Stimulated activated naive CD8-positive, alpha-beta T cell treated with anti-CD3 and anti-CD28 coated beads, Interleukin-15, Interleukin-2, amounts not matched to agents 100 ng/mL and 50 ng/mL, for 24 hours (primary cell): Measurements from ENCODE around the gene HDHD3.
A peak's percentile ranks its signal among the peaks of the same experiment; 100 is the strongest.
"Not testable (repeated sequence)": the region's sequence is repeated elsewhere in the genome, so short reads cannot be mapped to it uniquely, and the experiment has no call there.

Experiments used
- H3K27ac Mint-ChIP-seq: one replicate; pipeline ENCODE4 v1.8.0; 2021; ENCODE audit warnings: mild to moderate bottlenecking, mixed read lengths
- H3K27me3 Mint-ChIP-seq: one replicate; pipeline ENCODE4 v1.8.0; 2021; ENCODE audit warnings: mixed read lengths
- H3K36me3 Mint-ChIP-seq: one replicate; pipeline ENCODE4 v1.8.0; 2021; ENCODE audit warnings: low read depth, mixed read lengths
- H3K4me1 Mint-ChIP-seq: one replicate; pipeline ENCODE4 v1.8.0; 2021; ENCODE audit warnings: low read depth, mixed read lengths
- H3K4me3 Mint-ChIP-seq: one replicate; pipeline ENCODE4 v1.8.0; 2021; ENCODE audit warnings: mild to moderate bottlenecking, mixed read lengths
- H3K9me3 Mint-ChIP-seq: one replicate; pipeline ENCODE4 v1.8.0; 2021; ENCODE audit warnings: mixed read lengths

Gene HDHD3

DNA sequence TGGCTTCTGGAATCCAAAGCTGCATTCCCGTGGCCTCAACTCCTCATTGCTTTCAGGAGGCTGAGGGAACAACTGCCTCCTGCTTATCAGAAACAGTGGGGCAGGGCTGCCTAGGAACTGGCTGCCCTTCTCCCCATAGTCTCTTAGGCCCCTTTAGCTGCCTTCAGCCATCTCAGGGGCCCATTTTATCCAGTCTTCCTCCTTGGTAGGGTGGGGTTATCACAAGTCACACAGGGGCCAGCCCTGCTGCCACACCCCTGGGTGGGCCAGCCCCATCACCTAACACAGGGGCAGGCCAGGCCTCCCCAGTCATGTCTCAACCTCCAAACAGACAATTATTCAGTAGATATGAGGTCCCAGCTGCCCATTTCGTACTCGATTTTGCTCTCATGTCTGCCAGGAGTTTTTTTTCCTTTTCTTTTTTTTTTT lies 20.4 kb upstream of the HDHD3 start:
- Mint-ChIP-seq H3K27ac (no peak overlapping the region), H3K27me3 (no peaks in the 10 kb centered on the region), H3K36me3 (peaks cover 4% of the 10 kb centered on the region), H3K4me3 (no peak overlapping the region), H3K4me1 (peaks cover 20% of the 10 kb centered on the region), H3K9me3 (no peaks in the 10 kb centered on the region)

DNA sequence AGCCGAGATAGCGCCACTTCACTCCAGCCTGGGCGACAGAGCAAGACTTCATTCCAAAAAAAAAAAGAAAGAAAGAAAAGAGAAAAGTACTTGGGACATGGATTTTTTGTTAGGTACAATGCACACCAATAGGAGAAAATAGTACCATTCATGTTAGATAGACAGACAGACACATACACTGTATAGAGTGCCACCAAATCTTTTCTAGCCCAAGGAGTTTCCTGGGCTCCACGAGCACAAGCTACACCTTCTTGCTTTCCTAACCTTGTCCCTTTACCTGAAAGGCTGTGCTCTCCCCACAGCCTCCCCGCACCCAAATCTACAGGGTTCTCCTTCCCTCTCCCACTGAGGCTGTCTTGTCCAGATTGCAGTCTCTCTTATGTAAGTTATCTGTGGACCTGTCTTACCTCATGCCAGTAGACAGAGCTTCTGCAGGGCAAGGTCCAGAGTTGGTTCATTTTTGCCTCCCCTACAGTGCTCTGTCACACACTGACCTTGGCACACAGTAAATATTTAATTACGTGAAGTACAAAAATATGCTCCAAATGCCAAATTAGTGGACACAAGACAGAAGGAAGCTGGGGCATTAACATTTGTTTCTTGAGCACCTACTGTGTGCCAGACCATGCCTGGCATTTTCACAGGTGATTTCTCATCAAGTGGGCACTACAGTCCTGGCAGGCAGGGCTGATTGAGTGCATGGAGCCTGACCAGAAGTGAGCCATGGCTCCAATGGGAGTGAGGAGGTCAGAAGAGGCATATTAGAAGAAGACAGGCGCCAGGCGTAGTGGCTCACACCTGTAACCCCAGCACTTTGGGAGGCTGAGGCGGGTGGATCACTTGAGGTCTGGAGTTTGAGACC lies 18.4 kb upstream of the HDHD3 start:
- Mint-ChIP-seq H3K4me3 (no peak overlapping the region), H3K27me3 (no peaks in the 10 kb centered on the region), H3K9me3 (no peaks in the 10 kb centered on the region), H3K4me1 (peaks cover 12% of the 10 kb centered on the region), H3K36me3 (peaks cover 6% of the 10 kb centered on the region), H3K27ac (no peak overlapping the region)

DNA sequence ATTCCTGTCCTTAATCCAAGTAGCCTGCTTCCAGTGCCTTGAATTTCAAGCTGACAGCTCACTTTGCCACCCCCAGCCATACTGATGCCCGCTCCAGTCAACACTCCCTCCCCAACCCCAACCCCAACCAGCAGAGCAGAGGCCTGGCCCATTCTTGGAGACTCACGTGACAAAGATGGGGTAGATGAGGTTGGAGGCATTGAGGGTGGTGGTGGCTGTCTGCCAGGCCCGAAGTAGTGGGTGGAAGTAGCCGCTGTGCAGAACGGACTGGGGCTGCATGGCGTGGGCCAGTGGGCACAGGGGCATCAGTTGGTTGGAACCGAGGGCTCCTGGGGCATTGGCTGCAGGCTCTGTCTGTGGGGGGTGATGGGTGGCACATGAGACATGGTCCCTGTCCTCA lies 16.5 kb upstream of the HDHD3 start:
- H3K4me3 Mint-ChIP-seq = no peak overlapping the region
- H3K36me3 Mint-ChIP-seq = peaks cover 12% of the 10 kb centered on the region
- no peak overlapping the region for H3K27ac Mint-ChIP-seq
- H3K9me3 Mint-ChIP-seq = no peaks in the 10 kb centered on the region
- no peaks in the 10 kb centered on the region for H3K27me3 Mint-ChIP-seq
- peaks cover 4% of the 10 kb centered on the region for H3K4me1 Mint-ChIP-seq

DNA sequence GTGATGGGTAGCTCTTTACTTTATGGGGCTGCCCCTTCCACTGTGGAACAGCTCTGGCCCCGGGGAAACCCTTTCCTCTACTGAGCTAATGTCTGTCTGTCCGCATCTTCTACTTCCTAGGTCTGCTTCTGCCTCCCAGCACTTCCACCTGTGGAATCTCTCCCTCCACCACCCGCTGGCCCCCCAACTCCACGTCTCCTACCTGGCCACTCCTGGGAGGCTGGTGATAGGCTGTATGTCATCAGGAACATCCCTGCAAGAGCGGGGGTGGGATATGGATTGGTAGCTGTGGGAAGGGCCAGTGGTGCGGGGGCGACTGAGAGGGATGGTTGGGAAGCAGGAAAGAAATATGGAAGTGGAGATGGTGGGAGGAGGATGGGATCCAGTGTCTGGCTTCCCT lies 15.1 kb upstream of the HDHD3 start:
- H3K36me3 Mint-ChIP-seq = peaks cover 15% of the 10 kb centered on the region
- no peak overlapping the region for H3K27ac Mint-ChIP-seq
- H3K4me3 Mint-ChIP-seq = no peak overlapping the region
- H3K27me3 Mint-ChIP-seq = no peaks in the 10 kb centered on the region
- no peaks in the 10 kb centered on the region for H3K9me3 Mint-ChIP-seq
- H3K4me1 Mint-ChIP-seq = no peaks in the 10 kb centered on the region

DNA sequence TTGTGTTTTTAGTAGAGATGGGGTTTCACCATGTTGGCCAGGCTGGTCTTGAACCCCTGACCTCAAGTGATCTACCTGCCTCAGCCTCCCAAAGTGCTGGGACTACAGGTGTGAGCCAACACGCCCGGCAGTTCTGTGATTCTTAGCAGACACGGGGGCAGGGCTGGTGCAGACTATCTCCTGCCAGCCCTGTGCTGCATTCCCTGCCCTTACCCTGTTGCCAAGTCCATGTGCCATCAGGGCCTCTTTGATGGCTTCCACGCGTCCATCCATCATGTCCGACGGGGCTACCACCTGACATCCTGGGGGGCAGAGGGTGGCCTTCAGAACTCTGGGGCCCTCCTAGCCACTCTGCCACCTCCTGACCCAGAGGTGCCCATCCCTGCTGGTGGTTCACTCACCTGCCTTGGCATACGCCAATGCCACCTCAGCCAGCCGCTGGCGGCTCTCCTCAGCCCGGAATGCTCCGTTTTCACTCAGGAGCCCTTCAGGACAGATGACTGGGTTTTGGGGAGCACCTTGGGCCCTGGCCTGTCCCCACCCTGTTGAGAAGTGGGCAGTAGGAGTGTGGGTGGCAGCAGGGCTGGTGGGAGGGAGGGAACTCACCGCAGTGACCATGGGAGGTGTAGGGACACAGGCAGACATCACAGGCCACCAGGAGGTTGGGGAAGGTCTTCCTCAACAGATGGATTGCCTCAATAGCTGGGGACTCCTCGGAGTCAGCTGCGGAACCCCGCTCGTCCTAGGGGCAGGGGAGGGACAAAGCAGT lies 13.6 kb upstream of the HDHD3 start:
- Mint-ChIP-seq H3K9me3 (no peaks in the 10 kb centered on the region), H3K4me1 (no peaks in the 10 kb centered on the region), H3K4me3 (no peak overlapping the region), H3K27ac (no peak overlapping the region), H3K36me3 (peaks cover 12% of the 10 kb centered on the region), H3K27me3 (no peaks in the 10 kb centered on the region)

DNA sequence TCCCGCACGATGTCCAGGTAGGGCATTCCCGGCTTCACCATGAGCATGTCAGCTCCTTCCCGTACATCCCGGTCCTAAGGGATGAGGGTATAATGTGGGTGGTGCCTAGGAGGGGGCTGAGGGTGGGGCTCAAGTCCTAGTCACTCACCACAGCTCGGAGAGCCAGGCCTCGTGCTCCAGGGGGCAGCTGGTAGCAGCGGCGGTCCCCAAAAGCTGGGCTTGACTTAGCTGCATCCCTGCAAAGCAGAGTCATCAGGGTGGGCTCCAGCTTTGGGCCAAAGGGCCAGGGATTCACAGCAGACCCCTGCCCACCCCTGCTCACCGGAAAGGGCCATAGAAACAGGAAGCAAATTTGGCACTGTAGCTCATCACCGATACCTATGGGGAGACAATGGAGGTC lies 12.7 kb upstream of the HDHD3 start:
- no peaks in the 10 kb centered on the region for H3K9me3 Mint-ChIP-seq
- peaks cover 11% of the 10 kb centered on the region for H3K36me3 Mint-ChIP-seq
- H3K27ac Mint-ChIP-seq = no peak overlapping the region
- H3K4me3 Mint-ChIP-seq = no peak overlapping the region
- no peaks in the 10 kb centered on the region for H3K27me3 Mint-ChIP-seq
- no peaks in the 10 kb centered on the region for H3K4me1 Mint-ChIP-seq

DNA sequence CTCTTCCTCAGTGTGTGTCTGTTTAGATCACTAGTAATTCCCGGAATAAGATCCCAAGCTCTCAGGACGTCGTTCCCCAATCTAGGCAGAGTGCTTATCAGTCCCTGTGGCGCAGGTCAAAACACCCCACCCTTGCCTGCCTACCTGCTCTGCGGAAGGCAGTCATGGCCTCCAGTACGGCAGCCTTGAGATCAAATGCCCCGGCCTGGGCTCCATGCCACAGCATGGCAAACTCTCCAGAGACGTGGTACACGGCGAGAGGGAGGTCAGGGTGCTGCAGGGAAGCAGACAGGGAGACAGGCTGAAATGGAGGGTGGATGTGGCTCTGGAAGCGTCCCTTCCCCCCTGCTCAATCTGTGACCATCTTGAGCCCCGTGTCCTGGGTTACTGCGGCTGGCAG lies 12.0 kb upstream of the HDHD3 start:
- Mint-ChIP-seq H3K4me1 (no peaks in the 10 kb centered on the region), H3K4me3 (no peak overlapping the region), H3K36me3 (peaks cover 11% of the 10 kb centered on the region), H3K27me3 (no peaks in the 10 kb centered on the region), H3K27ac (no peak overlapping the region), H3K9me3 (no peaks in the 10 kb centered on the region)

DNA sequence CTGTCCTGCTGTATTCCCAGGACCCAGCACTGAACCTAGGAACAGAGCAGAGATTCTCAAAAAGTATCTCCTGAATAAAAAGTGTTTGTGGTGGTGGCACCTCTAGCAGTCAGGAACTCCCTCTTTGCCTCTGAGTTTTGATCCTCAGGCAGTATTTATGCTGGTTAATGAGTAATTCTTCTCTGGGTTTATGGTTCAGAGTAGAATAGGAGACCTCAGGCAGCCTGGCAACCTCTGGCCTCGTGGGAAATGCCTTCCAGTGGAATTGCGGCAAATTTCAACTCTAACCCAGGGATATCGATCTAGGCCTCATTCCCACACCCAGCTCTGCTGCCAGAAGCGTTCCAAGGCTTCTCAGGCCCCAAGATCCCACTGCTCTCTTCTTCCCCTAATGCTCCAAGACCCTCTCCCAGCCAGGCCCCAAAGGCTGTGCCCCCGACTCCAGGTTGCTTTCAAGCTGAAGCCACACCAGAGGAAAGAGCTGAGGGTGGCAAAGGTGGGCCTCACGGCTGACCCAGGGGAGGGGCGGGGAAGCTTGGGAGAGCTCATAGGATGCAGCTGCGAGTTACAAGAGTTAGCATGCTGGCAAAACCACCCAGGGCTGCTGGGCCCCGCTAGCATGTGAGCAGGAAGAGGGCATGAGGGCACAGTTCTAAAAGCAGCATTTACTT lies 10.9 kb upstream of the HDHD3 start:
- no peaks in the 10 kb centered on the region for H3K9me3 Mint-ChIP-seq
- no peaks in the 10 kb centered on the region for H3K27me3 Mint-ChIP-seq
- H3K36me3 Mint-ChIP-seq = peaks cover 11% of the 10 kb centered on the region
- no peak overlapping the region for H3K4me3 Mint-ChIP-seq
- H3K4me1 Mint-ChIP-seq = no peaks in the 10 kb centered on the region
- no peak overlapping the region for H3K27ac Mint-ChIP-seq

DNA sequence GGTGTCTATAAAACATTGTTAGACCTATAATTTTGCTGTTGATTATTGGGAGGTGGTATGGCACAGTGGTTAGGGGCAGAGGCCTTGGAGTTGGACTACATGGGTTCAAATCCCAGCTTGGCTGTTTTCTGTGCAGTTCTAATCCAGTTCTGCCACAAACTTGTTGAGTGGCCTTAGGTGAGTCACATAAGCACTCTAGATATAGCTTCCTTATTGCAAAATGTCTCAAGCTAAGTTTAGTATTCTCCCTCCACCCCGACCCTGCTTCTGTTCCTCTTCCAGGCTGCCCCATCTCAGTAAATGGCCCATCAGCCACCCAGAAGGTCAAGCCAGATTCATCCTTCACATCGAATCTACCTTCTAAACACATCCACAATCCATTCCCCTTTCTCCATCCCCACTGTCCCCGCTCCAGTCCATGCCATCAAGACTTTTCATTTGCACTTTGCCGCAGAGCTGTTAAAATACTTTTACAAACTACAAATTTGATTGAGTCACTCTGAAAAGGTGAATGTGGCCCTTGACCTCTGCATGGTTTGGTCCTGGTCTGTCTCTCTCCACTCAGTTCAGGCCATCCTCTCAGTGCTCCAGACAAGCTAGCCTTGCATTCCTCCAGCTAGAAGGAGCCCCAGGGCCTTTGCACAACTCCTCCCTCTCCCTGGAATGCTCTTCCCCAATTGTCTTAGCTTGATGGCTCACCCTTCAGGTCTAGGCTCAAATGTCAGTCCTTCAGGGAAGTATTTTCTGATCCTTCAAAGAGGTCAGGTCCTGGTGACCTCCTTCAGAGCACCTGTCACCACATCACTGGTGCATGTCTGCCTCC lies 10.0 kb upstream of the HDHD3 start:
- H3K9me3 Mint-ChIP-seq = no peaks in the 10 kb centered on the region
- no peak overlapping the region for H3K4me3 Mint-ChIP-seq
- no peaks in the 10 kb centered on the region for H3K27me3 Mint-ChIP-seq
- no peak overlapping the region for H3K27ac Mint-ChIP-seq
- H3K4me1 Mint-ChIP-seq = no peaks in the 10 kb centered on the region
- H3K36me3 Mint-ChIP-seq = peaks cover 11% of the 10 kb centered on the region

DNA sequence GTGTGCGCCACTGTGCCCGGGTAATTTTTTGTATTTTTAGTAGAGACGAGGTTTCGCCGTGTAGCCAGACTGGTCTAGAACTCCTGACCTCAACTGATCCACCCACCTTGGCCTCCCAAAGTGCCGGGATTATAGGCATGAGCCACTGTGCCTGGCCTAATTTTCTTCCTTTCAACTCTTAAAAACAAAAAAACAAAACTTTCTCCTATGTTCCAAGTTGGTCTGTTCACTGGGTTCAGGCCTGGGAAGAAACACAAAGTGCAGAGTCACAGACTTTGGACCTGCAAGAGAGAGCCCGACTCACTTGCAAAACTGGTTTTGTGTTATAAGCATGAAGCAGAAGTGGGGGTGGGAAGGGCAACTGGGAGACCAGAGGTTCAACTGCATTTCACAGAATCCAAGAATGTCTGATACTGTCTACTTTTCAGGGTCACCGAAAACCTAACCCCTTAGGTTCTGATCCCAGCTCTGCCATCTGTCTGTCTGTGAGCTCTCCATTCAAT lies 5.2 kb upstream of the HDHD3 start:
- Mint-ChIP-seq H3K9me3 (no peaks in the 10 kb centered on the region), H3K27me3 (no peaks in the 10 kb centered on the region), H3K4me1 (no peaks in the 10 kb centered on the region), H3K27ac (no peak overlapping the region), H3K4me3 (no peak overlapping the region), H3K36me3 (no peaks in the 10 kb centered on the region)

DNA sequence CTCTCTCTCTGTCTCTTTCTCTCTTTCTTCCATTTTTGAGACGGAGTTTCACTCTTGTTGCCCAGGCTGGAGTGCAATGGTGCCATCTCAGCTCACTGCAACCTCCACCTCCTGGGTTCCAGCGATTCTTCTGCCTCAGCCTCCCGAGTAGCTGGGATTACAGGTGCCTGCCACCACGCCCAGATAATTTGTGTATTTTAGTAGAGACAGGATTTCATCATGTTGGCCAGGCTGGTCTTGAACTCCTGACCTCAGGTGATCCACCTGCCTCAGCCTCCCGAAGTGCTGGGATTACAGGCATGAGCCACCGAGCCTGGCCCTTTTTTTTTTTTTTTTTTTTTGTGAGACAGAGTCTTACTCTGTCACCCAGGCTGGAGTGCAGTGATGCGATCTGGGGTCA lies 4.7 kb upstream of the HDHD3 start:
- not testable (repeated sequence) for H3K4me3 Mint-ChIP-seq, H3K4me1 Mint-ChIP-seq, H3K36me3 Mint-ChIP-seq, H3K27ac Mint-ChIP-seq, H3K27me3 Mint-ChIP-seq, H3K9me3 Mint-ChIP-seq

DNA sequence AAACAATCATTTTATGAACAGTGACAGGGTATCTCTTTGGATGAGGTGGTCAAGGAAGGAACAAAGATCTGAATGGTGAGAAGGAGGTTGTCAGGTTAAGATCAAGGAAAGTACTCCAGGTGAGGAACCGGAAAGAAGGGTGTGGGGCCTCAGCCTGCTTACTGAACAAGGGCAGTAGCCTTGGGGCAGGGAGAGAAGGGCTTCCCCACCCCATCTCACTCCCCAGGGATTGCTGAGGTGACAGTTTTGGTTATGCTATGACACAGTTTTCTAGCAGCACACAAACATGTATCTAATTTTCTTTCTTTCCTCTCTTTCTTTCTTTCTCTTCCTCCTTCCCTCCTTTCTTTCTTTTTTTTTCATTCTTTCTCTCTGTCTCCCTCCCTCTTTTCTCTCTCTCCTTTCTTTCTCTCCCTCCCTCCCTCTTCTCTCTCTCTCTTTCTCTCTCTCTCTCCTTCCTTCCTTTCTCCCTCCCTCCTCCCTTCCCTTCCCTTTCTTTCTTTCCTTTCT lies 4.1 kb upstream of the HDHD3 start:
- no peaks in the 10 kb centered on the region for H3K9me3 Mint-ChIP-seq
- no peaks in the 10 kb centered on the region for H3K27me3 Mint-ChIP-seq
- no peaks in the 10 kb centered on the region for H3K36me3 Mint-ChIP-seq
- no peak overlapping the region for H3K4me3 Mint-ChIP-seq
- H3K27ac Mint-ChIP-seq = peak overlapping the region; percentile 26
- H3K4me1 Mint-ChIP-seq = no peaks in the 10 kb centered on the region

DNA sequence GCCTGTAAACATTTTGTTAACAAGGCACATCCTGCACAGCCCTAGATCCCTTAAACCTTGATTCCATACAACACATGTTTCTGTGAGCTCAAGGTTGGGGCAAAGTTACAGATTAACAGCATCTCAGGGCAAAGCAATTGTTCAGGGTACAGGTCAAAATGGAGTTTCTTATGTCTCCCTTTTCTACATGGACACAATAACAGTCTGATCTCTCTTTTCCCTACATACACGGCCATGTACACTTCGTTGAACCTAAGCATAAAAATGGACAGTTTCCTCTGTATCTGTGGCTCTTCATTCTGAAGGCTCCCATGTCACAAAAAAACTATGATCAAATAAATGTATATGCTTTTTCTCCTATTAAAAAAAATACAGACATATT lies 3.0 kb upstream of the HDHD3 start:
- H3K4me3 Mint-ChIP-seq, H3K27me3 Mint-ChIP-seq, H3K36me3 Mint-ChIP-seq, H3K27ac Mint-ChIP-seq, H3K4me1 Mint-ChIP-seq, H3K9me3 Mint-ChIP-seq: not testable (repeated sequence)

DNA sequence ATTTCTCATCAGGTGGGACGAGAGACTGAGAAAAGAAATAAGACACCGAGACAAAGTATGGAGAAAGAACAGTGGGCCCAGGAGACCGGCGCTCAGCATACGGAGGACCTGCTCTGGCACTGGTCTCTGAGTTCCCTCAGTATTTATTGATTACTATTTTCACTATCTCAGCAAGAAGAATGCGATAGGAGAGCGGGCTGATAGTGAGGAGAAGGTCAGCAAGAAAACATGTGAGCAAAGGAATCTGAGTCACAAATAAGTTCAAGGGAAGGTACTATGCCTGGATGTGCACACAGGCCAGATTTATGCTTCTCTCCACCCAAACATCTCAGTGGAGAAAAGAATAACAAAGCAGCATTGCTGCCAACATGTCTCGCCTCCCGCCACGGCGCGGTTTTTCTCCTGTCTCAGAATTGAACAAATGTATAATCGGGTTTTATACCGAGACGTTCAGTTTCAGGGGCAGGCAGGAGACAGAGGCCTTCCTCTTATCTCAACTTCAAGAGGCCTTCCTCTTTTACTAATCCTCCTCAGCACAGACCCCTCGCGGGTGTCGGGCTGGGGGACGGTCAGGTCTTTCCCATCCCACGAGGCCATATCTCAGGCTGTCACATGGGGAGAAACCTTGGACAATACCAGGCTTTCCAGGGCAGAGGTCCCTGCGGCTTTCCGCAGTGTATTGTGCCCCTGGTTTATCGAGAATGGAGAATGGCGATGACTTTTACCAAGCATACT lies 2.5 kb upstream of the HDHD3 start:
- peaks cover 10% of the 10 kb centered on the region for H3K4me1 Mint-ChIP-seq
- H3K4me3 Mint-ChIP-seq, H3K27me3 Mint-ChIP-seq, H3K9me3 Mint-ChIP-seq, H3K36me3 Mint-ChIP-seq, H3K27ac Mint-ChIP-seq: not testable (repeated sequence)
